GM20431 (cell line): ENCODE data around the gene EPN2.
"Not testable (repeated sequence)": the region's sequence is repeated elsewhere in the genome, so short reads cannot be mapped to it uniquely, and the experiment has no call there.

Experiments used
- in situ Hi-C: fragments of 300-500 bp; cut with MseI, MboI; formaldehyde crosslinking; loops from one replicate; pipeline ENCODE4 v1.15.0; 2020; ENCODE audit warnings: low sequenced_read_pairs; ENCODE audit not compliant: unreplicated experiment

Gene EPN2

GRCh38 chr17:19237139-19237388 lies at the start of gene EPN2:
Gene EPN2, plus strand, starts transcription at chr17:19237366. Its CDS starts 45,754 bp downstream, at chr17:19283120.
- in situ Hi-C loops = not testable (repeated sequence)

GRCh38 chr17:19187883-19188869 lies 49.0 kb upstream of the EPN2 start:
- in situ Hi-C loops = not testable (repeated sequence)

DNA sequence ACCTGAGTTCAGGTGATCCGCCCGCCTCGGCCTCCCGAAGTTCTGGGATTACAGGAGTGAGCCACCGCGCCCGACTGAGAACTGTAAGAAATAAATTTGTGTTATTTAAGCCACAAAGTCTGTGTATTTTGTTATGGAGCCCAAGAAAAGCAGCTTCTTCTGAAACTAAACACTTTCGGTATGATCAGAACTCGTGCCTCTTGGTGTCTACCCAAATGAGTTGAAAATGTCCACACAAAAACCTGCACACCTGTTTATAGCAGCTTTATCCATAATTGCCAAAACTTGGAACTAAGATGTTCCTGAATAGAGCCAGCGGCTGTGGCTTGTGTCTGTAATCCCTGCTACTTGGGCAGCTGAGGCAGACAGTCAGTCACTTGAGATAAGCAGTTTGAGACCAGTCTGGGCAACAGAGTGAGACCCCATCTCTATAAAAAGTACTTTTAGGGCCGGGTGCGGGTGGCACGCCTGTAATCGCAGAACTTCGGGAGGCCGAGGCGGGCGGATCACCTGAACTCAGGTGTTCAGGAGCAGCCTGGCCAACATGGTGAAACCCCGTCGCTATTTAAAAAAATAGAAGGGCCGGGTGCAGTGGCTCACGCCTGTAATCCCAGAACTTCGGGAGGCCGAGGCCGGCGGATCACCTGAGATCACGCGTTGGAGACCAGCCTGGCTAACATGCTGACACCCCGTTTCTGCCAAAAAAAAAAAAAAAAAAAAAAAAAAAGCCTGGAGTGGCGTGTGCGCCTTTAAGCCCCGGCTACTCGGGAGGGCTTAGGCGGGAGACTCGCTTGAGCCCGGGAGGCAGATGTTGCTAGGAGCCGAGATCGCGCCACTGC lies 48.1 kb upstream of the EPN2 start:
- in situ Hi-C loops = not testable (repeated sequence)

- in situ Hi-C loops = not testable (repeated sequence)
Measured at GRCh38 chr17:19189781-19190405, 47.3 kb upstream of the EPN2 start.

DNA sequence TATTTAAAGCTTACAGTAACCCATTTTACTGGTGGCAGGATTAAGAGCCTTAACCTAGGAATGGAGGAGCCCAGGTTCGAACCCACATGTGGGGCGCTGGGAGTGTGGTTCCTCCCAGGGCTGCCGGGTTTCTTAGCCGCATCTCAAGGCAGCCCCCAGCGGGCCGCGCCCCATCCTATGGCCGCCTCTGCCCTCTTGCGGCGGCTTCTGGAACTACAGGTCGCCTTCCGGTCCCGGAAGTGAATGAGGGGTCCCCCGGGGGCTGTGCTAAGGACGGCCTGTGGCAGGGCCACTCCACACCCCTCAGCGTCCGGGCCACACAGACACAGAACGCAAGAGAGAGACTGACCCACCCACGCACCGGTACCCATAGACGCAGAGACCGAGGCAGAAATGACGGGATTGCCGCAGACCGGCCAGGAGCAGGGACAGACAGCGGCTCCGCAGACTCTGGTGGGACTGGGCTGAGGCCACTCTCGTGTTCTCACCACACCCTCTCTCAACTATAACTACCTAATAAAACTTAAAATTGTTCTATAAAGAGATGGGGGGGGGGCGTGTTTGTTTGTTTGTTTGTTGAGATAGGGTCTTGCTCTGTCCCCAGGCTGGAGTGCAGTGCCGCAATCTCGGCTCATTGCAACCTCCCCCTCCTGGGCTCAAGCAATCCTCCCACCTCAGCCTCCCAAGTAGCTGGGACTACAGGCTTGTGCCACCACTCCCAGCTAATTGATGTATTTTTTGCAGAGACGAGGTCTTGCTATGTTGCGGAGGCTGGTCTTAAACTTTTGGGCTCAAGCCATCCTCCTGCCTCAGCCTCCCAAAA lies 40.6 kb upstream of the EPN2 start:
- in situ Hi-C loops = not testable (repeated sequence)

- in situ Hi-C loops = not testable (repeated sequence)
Measured at GRCh38 chr17:19202448-19202847, 34.7 kb upstream of the EPN2 start.

- in situ Hi-C loops = not testable (repeated sequence)
Measured at GRCh38 chr17:19203429-19203828, 33.7 kb upstream of the EPN2 start.

DNA sequence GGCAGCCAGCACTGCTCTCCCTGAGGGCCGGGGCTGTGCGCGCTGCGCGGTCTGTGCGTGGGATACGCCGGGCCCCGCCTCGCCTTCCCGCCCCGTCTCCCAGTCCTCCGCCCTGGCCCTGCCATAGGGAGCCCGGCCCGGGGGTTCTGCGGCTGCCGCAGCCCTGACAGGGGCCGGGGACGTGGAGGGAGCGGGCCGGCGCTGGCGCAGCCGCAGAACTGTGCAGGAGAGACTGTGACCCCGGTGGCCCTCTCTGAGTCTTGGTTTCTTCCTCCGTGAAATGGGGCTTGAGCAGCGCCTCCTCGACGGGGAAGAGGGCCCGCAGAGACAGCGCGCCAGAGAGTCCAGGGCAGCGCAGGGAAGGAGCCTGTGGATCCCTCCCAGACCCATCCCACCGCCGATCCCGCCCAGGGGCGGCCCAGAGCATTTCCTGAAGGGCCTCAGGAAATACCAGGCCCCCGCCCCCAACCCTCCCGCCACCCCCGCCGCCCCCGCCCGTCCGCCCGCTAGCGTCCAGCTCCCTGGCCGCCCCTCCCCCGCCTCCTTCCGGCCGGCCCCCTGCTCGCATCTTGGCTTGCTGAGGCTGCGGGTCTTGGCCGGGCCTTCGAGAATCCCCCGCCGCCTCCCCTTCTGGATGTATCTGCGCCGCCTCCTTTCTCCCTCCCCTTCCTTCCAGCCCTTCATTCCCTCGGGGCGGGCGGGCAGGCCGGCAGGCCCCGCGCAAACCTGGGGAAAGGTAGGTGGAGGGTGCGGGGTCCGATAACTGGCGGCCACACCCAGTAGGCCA lies 21.9 kb upstream of the EPN2 start:
- in situ Hi-C loops = not testable (repeated sequence)

DNA sequence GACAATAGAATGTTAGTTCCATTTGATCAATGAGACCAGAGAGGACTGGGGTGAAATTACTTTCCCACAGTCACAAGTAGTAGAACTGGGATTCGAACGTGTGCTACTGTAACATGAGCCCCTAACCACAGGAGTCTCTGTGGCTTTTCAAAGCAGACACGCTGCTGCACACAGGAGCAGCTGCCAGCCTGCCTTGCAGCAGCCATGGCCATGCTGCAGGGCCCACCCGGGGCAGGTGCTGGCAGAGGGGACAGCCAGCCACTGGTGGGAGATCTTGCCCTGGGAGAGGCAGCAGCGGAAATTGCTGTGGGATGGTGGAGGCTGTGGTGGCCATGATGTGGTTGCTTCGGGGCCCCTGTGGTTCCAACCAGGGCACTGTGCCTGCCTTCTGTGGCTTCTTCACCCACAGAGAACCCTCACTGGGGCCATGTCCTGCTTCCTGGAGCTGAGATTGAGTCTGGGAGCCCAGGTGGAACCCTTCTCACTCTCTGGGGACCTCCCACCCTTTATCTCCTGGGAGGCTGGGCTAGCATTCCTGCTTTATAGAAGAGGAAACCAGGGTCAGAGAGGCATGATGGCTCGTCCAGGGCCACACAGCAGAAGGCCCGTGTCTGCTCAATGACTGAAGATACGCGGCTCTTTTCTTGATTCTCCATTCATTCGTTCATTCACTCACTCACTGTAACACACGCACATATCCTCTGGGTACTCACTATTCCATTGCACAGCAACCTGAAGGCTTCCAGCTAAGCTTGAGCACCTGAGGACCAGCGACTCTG lies 20.8 kb upstream of the EPN2 start:
- in situ Hi-C loops = not testable (repeated sequence)

GRCh38 chr17:19218914-19219313 lies 18.3 kb upstream of the EPN2 start:
- in situ Hi-C loops = not testable (repeated sequence)

DNA sequence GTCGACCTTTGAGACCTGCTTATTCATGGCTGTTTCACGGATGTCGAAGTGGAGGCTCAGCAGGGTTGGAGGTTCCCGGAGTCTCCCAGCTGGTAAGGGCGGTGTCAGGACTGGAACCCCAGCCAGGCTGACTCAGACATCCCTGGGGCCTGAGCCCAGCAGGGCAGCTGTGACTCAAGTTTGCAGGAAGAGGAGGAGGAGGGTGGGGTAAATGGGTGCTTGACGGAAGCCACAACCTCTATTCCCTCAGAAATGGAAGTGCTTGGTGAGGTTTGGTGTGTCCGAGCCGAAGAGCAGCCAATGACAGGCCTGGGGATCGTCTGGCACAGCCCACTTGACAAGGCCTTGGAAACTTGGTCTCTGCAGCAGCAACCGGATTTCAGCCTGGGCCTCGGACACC lies 17.8 kb upstream of the EPN2 start:
- in situ Hi-C loops = not testable (repeated sequence)

DNA sequence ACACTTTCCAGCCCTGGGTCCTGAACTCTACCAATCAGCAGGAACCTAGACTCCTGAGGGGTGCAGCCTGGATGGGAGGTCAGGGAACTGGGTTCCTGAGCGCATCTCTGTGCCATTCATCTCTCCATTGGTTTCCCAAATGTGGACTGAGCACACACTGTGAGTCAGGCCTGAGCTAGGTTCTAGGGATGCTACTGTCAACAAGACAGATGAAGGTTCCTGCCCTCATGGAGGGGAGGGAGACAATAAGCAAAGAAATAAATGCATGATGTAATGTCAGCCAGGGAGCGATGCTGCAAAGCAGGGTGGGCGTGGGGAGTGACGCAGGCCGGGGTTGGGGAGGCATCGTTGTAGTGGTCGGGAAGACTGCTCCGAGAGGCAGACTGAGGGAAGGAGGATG lies 17.0 kb upstream of the EPN2 start:
- in situ Hi-C loops = not testable (repeated sequence)

DNA sequence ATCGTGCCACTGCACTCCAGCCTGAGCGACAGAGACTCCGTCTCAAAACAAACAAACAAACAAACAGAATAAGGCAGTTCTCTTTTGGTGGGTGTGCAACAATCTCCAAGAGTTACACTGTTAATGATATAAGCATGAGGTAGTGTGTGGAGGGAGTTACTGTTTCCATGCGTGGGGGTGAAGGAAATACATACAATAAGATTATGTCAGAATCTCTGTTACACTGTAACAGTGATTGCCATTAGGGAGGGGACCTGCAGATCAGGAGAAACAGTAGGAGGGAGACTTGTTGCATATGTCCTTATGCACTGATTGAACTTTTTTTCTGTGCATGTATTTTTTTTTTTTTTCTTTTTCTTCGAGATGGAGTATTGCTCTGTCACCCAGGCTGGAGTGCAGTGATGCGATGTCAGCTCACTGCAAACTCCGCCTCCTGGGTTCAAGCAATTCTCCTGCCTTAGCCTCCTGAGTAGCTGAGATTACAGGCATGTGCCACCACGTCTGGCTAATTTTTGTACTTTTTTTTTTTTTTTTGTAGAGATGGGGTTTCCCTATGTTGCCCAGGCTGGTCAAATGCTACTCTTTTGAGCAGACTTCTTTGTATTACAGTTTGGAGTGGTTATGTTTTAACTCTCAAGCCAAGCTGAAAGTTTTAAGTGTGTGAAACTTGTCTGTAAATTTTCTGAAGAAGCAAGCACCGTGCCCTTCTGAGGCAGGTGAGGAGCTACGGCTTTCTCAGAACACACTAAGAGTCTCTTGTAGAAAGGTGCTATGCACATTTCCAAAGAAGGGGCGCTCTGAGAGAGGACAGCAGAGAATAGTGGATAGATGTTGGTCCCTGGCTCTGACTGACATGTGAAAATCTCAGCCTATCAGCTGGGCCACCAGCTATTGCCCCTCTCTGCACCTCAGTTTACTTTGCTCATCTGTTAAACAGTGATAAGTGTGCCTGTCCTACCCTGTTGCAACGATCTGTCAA lies 10.3 kb upstream of the EPN2 start:
- in situ Hi-C loops = not testable (repeated sequence)

DNA sequence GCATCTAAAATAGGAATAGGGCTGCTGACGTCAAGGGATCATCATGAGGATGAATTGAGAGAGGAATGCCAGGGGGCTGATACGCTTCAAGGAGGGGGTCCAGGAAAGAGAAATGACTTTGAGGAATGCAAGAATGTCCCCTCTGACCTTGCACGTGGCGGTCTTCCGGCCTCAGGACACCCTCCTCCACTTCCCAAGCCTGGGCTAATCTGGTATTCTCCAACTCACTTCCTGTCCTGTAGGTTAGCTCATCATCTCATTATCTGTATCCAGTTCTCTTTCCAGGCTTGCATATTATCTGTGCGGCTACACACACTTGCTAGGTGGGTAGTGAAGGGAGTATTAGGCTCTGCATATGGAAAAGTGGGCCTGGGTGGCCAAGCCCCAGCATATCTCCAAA lies 2.5 kb upstream of the EPN2 start:
- in situ Hi-C loops = not testable (repeated sequence)

DNA sequence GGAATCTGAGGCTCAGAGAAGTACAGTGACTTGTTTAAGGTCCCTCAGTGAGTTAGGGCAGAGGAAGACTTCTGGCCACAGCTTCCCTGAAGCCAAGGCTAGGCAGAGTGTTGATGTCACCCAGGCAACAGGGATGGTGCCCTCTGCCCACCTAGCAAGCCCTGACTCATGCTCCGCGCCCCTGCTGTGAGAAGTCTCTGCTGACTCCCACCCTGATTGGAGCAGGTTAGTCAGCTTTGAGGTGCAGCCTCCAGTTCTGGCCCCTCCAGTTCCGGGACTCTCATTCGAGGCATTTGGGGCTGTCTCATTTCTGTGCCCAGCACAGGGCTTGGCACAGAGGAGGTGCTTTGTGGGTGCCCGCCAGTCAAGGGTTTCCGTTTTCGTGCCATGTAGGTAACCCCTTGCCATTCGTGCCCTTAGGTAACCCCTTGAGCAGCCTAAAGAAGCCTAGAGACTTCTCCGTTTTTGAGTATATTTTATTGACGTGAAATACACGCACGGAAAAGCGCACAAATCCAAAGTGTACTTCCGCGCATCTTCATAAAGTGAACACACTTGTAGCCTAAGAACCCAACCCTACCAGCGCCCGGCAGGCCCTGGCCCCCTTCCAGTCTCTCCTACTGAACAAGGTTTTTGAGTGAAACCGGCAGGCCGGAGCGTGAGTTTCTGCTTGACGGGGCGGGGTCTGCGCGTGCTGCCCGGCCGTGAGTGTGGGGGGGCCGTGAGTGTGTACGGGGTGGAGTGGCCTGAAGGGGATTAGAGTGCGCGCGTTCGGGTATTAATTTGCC lies 621 bp upstream of the EPN2 start:
- in situ Hi-C loops = not testable (repeated sequence)

GRCh38 chr17:19237389-19238166 lies 412 bp downstream of the EPN2 start:
- in situ Hi-C loops = no loop called here
